Ammon's horn (tissue), 1 donor: Measurements from ENCODE around the gene ABCC3.

ENCODE experiments used
- DNase-seq: peaks from one replicate; pipeline ENCODE4 v3.0.0-alpha.2; 2016; ENCODE audit warnings: low spot score

ABCC3 gene

DNA sequence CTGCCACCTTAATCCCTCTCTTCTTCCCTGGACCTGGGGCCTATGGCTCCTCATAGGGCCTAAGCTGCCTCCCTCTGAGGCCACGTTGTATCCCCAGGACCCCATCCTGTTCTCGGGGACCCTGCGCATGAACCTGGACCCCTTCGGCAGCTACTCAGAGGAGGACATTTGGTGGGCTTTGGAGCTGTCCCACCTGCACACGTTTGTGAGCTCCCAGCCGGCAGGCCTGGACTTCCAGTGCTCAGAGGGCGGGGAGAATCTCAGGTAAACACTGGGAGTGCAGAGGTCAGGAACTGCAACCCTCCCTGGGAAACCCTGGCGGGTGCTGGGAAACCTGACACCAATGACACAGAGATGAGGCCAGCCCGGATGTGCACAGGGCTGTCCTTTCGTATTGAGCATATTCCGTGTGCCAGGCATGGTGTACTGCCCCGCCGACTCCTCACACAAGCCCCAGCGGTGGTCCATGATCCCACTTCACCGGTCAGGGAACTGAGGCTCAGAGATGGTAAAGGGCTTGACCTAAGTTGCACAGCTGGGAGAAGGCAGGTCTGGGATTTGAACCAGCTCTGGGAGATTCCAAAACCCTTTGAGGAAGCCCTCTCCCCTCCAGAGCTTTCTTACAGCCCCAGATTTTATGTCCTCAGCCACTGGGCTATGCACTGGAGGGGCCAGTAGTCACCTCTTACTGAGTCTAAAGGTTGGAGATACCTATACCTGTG lies 50.1 kb downstream of the ABCC3 start:
- DNase-seq = no peak

- no peak for DNase-seq
Observed at GRCh38 chr17:50685334-50685665, 50.6 kb downstream of the ABCC3 start.

DNA sequence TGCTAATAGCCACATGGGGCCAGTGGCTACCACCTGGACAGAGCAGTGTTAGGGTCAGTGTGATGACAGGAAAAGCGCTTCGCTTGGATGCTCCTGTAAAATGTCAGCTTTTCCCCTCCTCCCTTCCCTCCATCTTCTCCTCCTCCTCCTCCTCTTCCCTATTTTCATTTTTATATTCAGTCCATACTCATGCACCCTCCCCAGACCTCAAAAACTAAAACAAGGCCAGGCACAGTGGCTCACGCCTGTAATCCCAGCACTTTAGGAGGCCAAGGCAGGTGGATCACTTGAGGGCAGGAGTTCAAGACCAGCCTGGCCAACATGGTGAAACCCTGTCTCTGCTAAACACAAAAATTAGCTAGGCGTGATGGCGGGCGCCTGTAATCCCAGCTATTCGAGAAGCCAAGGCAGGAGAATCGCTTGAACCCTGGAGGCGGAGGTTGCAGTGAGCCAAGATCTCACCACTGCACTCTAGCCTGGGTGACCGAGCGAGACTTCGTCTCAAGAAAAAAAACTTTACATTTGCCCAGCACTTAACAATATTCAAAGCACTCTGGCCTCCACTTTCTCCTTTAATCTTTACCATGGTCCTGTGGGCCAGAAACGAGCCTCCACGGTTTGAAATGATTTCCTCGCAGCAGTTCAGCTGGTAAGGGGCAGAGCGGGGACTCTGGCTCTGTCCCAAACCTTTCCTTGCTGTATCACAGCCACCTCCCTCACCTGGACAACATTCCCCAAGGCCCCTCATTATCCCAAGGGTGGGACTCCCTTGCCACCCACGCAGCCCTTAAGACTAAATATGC lies 51.2 kb downstream of the ABCC3 start:
- no peak for DNase-seq

DNA sequence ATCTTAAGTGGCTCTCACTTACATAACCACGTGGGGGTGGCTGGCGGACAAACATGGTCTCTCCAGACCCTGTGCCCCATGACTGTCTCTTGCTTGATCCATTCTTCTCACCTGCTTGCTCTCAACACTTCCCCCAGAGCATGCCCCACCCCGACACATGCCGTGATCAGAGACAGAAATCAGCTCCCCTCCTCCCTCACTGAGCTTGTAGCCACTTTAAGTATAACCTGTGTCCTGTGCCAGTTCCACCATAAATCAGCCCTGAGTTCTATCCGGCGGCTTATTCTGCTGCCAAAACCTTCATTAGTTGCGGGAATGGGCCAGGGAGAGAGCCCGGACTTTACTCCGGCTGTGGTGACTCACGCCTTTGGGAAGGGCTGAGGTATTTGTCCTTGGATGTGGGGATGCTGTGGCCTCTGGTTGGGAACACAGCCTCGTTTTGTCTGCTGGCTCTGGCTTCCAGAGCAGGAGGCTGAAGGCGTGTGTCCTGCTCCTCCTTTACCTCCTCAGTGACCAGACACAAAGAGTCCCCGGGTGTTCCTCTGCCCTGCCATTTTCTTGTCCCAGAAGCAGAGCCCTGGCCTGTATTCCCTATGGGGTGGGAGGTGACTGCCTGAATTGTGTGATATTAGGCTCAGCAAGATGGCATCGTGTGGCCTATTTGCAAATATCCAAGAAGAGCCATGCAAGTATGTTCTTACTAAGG lies 52.0 kb downstream of the ABCC3 start:
- no peak for DNase-seq

- DNase-seq = no peak
Observed at GRCh38 chr17:50687200-50688066, 52.8 kb downstream of the ABCC3 start.

- DNase-seq = no peak
Observed at GRCh38 chr17:50688245-50688644, 53.6 kb downstream of the ABCC3 start.

GRCh38 chr17:50689251-50689650 lies 54.6 kb downstream of the ABCC3 start:
- no peak for DNase-seq

GRCh38 chr17:50689956-50690886 lies 55.5 kb downstream of the ABCC3 start:
- peak; percentile 77 for DNase-seq

GRCh38 chr17:50690887-50691549 lies 56.3 kb downstream of the ABCC3 start:
- no peak for DNase-seq

DNA sequence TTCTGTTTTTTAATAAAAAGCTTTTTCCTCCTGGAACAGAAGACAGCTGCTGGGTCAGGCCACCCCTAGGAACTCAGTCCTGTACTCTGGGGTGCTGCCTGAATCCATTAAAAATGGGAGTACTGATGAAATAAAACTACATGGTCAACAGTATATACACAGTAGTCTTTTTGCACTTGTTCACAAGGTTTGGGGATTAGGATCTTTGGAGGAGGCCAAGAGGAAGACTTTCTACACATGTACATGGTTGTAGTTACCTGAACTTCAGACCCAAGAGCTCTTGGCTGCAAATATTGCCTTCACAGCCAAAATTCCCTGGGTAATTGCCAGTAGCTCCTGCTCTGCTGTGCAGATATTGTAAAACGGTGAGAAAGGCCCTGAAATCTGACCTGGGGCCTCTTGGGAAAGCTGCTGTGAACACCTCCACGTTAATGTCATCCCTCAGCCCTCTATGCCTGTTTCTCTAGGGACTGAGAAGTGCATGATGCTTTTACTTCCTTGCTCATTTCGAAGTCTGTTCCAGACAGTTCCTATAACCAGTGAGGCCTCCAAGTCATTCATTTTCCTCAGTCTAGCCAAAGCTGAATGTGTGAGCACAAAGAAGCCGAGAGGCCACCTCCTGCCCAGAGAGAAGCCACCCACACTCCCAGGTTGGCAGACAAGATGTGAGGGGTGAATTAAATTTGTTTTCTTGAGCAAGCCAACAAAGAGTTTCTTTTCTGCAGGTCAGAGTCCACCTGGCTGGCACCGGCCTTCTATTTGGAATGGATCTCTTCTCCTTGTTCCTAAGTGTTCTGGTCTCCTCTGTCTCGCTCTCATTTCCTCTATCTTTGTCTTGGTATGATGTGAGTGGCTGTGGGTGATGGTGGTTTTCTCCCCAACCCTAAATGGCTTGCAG lies 57.1 kb downstream of the ABCC3 start:
- DNase-seq = no peak

DNA sequence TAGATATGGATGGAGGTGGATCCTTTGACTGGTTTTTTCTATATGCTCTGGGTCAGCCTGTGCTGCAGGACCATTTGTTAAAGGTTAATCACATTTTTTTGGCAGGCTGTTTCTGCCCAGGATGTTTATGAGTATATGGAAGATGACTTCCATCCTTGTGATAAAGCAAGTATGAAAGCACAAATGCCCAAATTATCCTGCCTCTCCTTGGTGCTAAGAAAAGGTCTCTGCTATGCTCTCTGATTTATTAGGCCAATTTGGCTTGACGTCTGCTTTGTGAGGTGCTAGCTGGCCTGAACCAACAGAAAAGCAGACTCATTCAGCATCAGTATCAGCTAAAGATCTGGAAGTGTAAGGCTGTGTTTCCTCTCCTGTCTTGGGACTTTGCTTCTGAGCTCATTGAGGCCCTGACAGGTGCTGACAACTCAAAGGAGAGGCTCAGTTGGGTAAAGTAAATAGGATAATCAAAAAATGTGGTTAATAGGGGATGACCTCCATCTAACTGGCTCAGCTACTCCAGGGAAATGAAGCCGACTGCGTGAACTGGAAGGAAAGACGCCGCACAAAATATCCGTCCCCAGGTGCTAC lies 57.9 kb downstream of the ABCC3 start:
- no peak for DNase-seq

DNA sequence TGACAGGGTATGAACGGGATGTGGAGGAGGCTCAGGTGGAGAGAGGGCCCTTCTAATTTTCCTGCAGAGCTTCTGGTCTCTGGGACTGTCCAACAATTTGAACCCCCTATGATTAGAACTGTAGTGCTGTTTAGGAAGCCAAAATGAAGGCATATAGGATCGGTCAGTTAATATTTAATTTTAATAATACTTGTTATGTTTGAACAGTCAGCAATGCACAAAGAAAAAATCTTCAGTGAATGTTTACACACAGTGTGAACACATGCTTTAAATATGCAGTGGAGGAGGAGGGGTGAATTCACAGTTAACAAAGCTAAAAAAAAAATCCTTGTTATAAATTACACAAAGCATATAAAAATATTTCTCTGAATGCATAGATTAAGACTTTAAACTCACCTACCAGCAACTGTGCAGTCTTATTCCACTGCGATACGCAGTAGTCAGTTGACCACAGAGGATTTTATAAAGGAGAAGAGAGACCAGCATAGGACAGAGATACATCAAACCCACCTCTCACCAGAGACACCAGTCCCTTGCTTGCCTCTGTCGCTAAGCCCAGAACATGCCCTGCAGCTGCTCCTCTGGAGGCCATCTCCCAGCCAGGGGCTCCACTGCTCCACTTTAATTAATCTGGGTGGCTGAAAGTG lies 58.5 kb downstream of the ABCC3 start:
- DNase-seq = no peak

- no peak for DNase-seq
Observed at GRCh38 chr17:50696365-50696879, 61.7 kb downstream of the ABCC3 start.

DNA sequence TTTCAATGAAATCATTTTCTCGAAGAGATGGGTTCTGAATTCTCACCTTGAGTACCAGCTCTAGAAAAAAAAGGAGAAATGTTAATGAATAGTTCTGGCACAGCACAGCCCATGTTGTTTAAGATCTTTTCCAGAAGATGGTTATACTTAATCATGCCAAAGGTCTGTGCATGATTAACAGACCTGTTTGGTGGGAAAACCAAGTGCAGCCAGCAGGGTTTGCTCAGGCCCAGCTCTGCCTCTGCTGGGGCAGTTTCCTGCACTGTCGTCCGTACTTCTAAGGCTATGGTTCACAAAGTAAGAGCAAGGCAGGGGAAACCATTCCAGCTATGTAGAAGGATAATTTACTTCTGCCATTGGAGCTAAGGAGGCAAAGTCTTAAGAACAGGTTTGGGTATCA lies 62.4 kb downstream of the ABCC3 start:
- no peak for DNase-seq

DNA sequence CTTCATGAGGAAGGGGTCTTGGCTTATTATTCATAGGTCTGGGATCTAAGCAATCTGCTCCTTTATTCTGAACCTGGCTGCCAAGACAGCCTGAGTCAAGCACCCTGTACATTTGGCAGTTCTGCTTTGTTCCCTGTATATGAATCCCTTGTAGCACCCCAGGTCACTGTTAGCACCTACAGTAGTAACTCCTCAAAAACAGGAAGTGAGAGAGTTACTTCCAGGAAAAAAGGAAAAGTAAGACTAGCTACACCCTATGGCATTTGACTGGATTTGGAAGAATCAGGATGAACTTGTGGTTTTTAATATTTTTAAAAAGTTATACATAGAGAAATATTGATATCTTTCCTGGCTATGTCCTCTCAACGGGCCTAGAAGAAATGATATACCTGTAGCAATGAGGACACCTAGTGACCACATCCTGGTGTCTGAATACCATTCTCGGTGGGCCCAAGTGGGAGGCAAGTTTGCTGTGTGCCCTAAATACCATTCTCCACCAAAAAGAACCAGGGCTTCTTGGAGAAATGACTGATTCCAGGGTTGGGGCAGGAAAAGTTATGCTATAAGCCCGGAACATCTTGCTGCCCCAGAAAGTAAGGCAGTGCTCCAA lies 63.1 kb downstream of the ABCC3 start:
- DNase-seq = no peak

DNA sequence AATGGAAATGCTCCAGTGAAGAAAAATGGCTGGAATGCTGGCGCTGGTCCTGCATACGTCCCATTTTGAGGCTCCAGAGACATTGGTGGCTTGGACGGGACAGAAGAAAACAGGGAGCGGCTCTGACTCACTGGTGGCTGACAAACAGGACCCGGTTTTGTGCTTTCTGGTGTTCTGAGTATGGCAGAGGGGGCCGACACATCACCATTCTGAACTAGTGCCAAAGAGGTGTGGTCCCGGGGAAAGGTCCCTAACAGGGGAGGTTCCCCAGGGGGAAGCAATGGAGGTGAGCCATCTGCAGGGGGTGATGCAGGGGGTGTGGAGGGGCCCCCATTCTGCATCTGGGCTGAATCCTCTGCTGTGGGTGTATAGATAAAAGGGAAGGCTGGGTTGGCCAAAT lies 64.7 kb downstream of the ABCC3 start:
- DNase-seq = no peak

DNA sequence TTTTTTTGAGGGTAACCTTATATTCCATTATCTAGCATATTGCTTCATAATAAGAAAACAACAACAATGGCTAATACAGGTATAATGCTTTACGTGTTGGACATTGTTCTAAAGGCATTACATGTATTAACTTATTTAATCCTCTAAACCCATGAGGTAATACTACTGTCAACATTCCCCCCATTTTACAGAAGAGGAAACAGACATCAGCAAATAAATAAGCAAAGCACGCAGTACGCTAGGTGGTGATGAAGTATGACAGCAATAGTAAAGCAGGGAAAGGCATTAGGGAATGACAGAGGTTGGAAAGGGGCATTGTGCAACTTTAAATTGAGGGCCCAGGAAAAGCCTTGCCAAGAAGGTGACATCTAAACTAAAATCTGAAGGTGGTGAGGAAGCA lies 68.5 kb downstream of the ABCC3 start:
- no peak for DNase-seq
